ENCODE measurements around the gene MTRFR.

Gene MTRFR

GRCh38 chr12:123271001-123271668 lies 37.9 kb downstream of the MTRFR start:
- DNase-seq, result peak in 1 of 2 experiments; percentile 81

DNA sequence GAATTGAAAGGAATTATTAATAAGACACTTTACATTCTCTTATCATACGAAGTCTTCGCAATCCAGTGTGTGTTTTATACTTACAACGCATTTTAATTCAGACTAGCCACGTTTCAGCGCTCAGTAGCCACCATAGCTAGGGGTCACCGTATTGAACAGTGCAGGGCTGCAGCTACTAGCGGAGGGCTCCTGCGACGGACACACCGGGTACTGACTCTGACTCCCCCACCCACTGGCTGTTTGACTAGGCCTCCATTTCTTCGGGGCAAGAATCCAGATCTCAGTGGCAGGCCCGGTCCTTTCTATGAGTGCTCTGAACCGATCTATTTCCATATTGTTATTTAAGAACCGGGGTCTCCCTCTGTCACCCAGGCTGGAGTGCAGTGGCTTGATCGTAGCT lies 39.9 kb downstream of the MTRFR start:
- DNase-seq, result no peak

- no peak for DNase-seq
Observed at GRCh38 chr12:123278101-123278627, 44.9 kb downstream of the MTRFR start.

DNA sequence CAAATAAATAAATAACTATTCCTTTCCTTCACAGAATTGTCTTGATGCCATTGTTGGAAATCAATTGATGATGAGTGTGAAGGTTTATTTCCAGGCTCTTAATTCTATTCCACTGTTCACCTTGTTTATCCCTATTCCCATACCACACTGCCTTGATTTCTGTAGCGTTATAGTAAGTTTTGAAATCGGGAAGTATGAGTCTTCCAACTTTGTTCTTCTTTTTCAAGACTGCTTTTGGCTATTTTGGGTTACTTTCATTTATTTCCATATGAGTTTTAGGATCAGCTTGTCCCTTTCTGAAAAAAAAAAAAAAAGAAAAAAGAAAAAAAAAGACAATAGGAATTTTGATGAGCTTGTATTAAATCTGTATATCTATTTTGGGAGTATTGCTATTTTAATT lies 47.7 kb downstream of the MTRFR start:
- no peak for DNase-seq

DNA sequence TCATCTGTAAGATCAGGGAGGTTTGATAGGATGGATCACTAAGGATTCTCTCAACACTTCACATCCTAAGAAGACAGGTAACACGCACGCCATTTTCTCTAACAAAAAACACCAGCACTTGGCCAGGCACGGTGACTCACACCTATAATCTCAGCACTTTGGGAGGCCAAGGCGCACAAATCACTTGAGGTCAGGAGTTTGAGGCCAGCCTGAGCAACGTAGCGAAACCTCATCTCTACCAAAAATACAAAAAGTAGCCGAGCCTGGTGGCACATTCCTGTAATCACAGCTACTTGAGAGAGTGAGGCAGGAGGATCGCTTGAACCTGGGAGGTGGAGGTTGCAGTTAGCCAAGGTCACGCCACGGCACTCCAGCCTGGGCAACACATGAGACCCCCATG lies 48.9 kb downstream of the MTRFR start:
- DNase-seq, result no peak

GRCh38 chr12:123283461-123283860 lies 50.2 kb downstream of the MTRFR start:
- DNase-seq, result no peak

DNA sequence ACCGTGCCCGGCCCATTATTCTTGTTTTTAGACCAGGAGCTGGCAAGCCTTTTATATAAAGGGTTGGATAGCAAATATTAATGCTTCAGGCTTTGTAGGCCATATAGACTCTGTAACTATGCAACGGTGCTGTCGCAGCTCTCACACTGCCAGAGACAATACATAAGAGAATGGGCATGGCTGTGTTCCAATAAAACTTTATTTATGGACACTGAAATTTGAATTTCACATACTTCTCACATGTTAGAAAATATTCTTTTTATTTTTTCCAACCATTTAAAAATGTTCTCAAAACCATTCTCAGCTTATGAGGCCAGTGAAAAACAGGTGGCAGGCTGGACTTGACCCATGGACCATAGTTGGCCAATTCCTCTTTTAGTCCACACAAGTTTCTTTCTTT lies 51.4 kb downstream of the MTRFR start:
- DNase-seq, result no peak

- DNase-seq, result peak; percentile 92 to 94
Observed at GRCh38 chr12:123286652-123287373, 53.6 kb downstream of the MTRFR start.

DNA sequence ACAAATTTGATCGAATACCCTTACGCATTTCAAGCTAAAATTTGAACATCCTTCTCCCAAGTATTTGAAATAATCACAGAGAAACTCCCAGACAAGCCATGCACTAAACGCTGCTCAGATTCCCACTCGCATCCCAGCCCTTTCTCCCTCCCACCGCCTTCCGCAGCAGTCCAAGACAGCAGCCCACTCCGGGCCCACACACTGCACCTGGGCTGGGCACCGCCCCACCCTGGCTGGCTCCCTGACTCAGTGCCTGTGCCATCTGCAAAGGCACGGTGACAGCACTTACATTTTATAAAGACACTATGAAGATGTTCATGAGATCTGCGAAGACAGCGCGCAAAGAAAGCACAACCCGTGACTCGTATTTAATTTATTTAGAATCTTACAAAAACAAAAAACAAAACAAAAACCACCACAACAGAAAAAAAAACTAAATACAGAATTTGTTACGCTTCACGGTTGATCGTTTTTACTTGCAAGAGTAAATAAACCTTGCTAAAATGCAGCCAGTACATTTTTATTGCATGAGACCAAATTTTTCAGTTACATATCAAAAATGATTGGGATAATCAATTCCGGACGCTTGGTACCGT lies 55.6 kb downstream of the MTRFR start:
- no peak for DNase-seq

- DNase-seq, result no peak
Observed at GRCh38 chr12:123289911-123290310, 56.7 kb downstream of the MTRFR start.

DNA sequence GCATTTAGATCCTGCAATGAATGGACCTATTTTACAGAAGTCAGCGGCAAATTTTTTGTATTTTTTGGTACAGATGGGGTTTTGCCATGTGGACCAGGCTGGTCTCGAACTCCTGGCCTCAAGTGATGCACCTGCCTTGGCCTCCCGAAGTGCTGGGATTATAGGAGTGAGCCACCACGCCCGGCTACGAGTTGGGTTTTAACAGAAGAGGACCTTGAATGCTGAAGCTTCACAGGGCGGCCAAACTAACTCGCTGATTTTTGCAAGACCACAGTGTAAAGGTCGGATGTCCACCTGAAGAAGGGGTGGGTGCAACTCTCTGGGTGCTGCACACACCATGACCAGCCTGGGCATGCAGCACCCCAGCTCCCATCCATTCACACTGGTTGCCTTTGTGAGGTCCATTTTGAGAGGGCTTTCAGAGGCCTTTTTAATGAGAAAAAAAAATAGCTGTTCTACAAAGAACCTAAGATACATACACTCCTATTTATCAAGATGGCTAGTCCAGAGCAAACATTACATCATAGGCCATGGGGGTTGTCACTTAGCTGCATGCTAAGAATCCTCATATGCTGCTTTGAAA lies 60.0 kb downstream of the MTRFR start:
- no peak for DNase-seq

- DNase-seq, result no peak
Observed at GRCh38 chr12:123305136-123305535, 71.9 kb downstream of the MTRFR start.

DNA sequence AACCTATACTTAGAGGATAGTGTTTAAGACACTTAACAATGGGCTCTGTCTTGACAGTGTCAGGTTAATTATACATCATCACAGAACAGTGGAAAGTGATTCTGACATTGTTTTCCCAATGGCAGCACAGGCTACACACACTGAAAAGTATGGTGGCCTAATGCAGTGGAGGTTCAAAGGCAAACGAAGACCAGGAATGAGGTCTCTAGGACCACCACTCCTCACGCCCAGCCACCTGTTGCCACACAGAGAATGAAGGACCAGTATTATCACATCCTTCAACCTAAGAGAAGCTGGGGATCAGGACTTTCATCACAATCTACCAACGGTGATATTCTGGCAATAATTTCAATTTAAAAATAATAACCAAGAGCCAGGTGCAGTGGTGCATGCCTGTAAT lies 73.0 kb downstream of the MTRFR start:
- no peak for DNase-seq
